Medulla oblongata (tissue), 1 donor: Measurements from ENCODE around the gene DUSP7.
A peak's percentile ranks its signal among the peaks of the same experiment; 100 is the strongest.

Experiments
- DNase-seq: peaks from one replicate; pipeline ENCODE4 v3.0.0-alpha.2; 2015; ENCODE audit errors: extremely low spot score

DUSP7 gene

GRCh38 chr3:52056521-52056967, at the start of gene DUSP7:
DUSP7 (minus strand) TSS chr3:52056571; CDS start chr3:52056366, 205 bp downstream.
- peak; percentile 83 for DNase-seq

GRCh38 chr3:52104684-52105640, 48.6 kb upstream of the DUSP7 start:
- no peak for DNase-seq

- no peak for DNase-seq
Observed at GRCh38 chr3:52102934-52103333, 46.6 kb upstream of the DUSP7 start.

GRCh38 chr3:52099001-52099401, 42.6 kb upstream of the DUSP7 start:
- DNase-seq, result no peak

GRCh38 chr3:52097851-52098507, 41.6 kb upstream of the DUSP7 start:
- DNase-seq, result no peak

- no peak for DNase-seq
Observed at GRCh38 chr3:52095990-52096775, 39.8 kb upstream of the DUSP7 start.

- no peak for DNase-seq
Observed at GRCh38 chr3:52094571-52095485, 38.5 kb upstream of the DUSP7 start.

- no peak for DNase-seq
Observed at GRCh38 chr3:52093756-52094545, 37.6 kb upstream of the DUSP7 start.

- no peak for DNase-seq
Observed at GRCh38 chr3:52092891-52093290, 36.5 kb upstream of the DUSP7 start.

GRCh38 chr3:52092271-52092660, 35.9 kb upstream of the DUSP7 start:
- DNase-seq, result no peak

- peak; percentile 67 for DNase-seq
Observed at GRCh38 chr3:52091586-52092270, 35.4 kb upstream of the DUSP7 start.

- no peak for DNase-seq
Observed at GRCh38 chr3:52090933-52091468, 34.6 kb upstream of the DUSP7 start.

GRCh38 chr3:52090131-52090932, 34.0 kb upstream of the DUSP7 start:
- DNase-seq, result no peak

- no peak for DNase-seq
Observed at GRCh38 chr3:52089691-52090090, 33.3 kb upstream of the DUSP7 start.

- no peak for DNase-seq
Observed at GRCh38 chr3:52088445-52089367, 32.3 kb upstream of the DUSP7 start.

GRCh38 chr3:52087731-52088130, 31.4 kb upstream of the DUSP7 start:
- DNase-seq, result no peak

- DNase-seq, result no peak
Observed at GRCh38 chr3:52086976-52087663, 30.7 kb upstream of the DUSP7 start.
